ENCODE data around the gene PRSS1. TPM values are rescaled to one million over a fixed set of nuclear protein-coding genes. Genes with fewer than 3 reads are reported as not detected.
"Not testable (repeated sequence)": the region's sequence is repeated elsewhere in the genome, so short reads cannot be mapped to it uniquely, and the experiment has no call there.

PRSS1 gene
- polyA plus RNA-seq (2011; rRNA removed), result not detected in 2 replicates
- not detected in 2 replicates for polyA minus RNA-seq (2011; rRNA and poly(A)+ RNA removed)

DNA sequence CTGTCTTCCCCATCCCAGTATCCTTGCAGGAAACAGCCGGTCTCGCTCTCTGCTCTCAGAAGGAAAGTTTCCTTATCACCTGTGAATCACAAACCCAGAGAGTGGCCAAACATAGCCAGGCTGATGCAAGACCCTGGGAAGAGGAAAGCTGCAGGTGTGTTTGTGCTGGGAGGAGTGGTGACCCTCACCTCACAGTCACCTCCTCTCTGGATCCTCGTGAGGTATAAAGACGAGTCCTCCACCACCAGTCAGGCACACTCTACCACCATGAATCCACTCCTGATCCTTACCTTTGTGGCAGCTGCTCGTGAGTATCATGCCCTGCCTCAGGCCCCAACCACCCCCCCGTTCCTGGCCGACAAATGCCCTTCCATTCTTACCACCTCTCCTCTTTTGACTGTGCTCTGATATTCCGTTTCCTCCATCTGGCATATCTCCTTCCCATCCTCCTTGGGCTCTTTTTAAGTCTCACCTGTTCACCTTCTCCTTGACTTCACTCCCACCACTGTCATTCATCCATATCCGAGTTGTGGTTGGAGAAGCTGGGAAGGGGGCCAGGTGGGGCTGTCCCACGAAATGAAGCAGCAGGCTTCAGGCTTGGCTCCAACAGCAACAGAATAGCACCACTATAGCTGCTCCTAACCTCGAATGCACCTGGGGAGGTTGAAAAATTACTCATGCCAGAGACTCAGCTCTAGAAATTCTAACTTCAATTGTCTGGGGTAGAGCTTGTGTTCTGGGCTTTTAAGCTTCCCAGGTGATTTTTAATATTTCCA is at the start of gene PRSS1:
TSS of gene PRSS1 (plus strand) at position 255 of the 776 bp plus-strand sequence. CDS start at position 268, 13 bp downstream.
- ChIA-PET POLR2A (no interaction called here), CTCF (no interaction called here)
- no peak within 1 kb of the TSS for H3K27ac ChIP-seq (ENCODE audit: low read depth, low read length)
- TF ChIP-seq, protein P1, sequence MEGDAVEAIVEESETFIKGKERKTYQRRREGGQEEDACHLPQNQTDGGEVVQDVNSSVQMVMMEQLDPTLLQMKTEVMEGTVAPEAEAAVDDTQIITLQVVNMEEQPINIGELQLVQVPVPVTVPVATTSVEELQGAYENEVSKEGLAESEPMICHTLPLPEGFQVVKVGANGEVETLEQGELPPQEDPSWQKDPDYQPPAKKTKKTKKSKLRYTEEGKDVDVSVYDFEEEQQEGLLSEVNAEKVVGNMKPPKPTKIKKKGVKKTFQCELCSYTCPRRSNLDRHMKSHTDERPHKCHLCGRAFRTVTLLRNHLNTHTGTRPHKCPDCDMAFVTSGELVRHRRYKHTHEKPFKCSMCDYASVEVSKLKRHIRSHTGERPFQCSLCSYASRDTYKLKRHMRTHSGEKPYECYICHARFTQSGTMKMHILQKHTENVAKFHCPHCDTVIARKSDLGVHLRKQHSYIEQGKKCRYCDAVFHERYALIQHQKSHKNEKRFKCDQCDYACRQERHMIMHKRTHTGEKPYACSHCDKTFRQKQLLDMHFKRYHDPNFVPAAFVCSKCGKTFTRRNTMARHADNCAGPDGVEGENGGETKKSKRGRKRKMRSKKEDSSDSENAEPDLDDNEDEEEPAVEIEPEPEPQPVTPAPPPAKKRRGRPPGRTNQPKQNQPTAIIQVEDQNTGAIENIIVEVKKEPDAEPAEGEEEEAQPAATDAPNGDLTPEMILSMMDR (IDR thresholded peaks at IDR 0.05; ENCODE audit: low read depth, low read length), result no peak
- no peaks in the 10 kb centered on the region; the same call in 1 of the 2 replicates for H3K9me3 ChIP-seq (ENCODE audit: control insufficient read depth, insufficient read depth, low read length)
- DNase-seq (ENCODE audit: low read depth, low spot score), result no peak
- H3K27me3 ChIP-seq (ENCODE audit: control insufficient read depth, insufficient read depth, low read length), result no peaks in the 10 kb centered on the region
- H3K4me3 ChIP-seq (ENCODE audit: low read depth, low read length), result no peak within 1 kb of the TSS

GRCh38 chr7:142700935-142701334 is 48.3 kb upstream of the PRSS1 start:
- H3K27ac ChIP-seq (ENCODE audit: low read depth, low read length); POLR2A ChIA-PET; DNase-seq (ENCODE audit: low read depth, low spot score); H3K9me3 ChIP-seq (ENCODE audit: control insufficient read depth, insufficient read depth, low read length); H3K4me3 ChIP-seq (ENCODE audit: low read depth, low read length); CTCF ChIA-PET; H3K27me3 ChIP-seq (ENCODE audit: control insufficient read depth, insufficient read depth, low read length): not testable (repeated sequence)

DNA sequence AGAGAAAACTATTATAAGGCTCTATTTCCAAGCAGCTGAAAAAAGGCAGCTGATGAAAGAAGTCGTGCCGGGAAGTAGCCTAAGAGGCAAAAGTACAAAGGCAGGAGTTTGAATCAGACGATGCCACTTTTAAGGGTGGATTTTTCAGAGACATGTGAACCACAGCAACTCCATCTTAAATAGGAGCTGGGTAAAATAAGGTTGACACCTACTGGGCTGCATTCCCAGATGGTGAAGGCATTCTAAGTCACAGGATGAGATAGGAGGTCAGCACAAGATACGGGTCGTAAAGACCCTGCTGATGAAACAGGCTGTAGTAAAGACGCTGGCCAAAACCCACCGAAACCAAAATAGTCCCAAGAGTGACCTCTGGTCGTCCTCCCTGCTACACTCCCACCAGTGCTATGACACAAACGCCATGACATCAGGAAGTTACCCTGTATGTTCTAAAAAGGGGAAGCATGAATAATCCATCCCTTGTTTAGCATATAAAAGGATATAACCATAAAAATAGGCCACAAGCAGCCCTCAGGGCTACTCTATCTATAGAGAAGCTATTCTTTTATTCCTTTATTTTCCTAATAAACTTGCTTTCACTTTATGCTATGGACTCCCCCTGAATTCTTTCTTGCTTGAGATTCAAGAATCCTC is 45.5 kb upstream of the PRSS1 start:
- Histone ChIP-seq H3K4me3 (ENCODE audit: low read depth, low read length) (no peak overlapping the region), H3K9me3 (ENCODE audit: control insufficient read depth, insufficient read depth, low read length) (no peaks in the 10 kb centered on the region), H3K27me3 (ENCODE audit: control insufficient read depth, insufficient read depth, low read length) (peaks cover 2% of the 10 kb centered on the region), H3K27ac (ENCODE audit: low read depth, low read length) (no peak overlapping the region)
- POLR2A ChIA-PET, result no interaction called here
- TF ChIP-seq, protein P1 (IDR thresholded peaks at IDR 0.05; ENCODE audit: low read depth, low read length), result no peak
- CTCF ChIA-PET, result no interaction called here
- DNase-seq (ENCODE audit: low read depth, low spot score), result no peak

- POLR2A ChIA-PET; DNase-seq (ENCODE audit: low read depth, low spot score); H3K4me3 ChIP-seq (ENCODE audit: low read depth, low read length); CTCF ChIA-PET; H3K9me3 ChIP-seq (ENCODE audit: control insufficient read depth, insufficient read depth, low read length); H3K27me3 ChIP-seq (ENCODE audit: control insufficient read depth, insufficient read depth, low read length); H3K27ac ChIP-seq (ENCODE audit: low read depth, low read length): not testable (repeated sequence)
Observed at GRCh38 chr7:142708726-142709125, 40.5 kb upstream of the PRSS1 start.

- ChIA-PET POLR2A (no interaction called here), CTCF (no interaction called here)
- no peak overlapping the region for H3K27ac ChIP-seq (ENCODE audit: low read depth, low read length)
- no peaks in the 10 kb centered on the region for H3K27me3 ChIP-seq (ENCODE audit: control insufficient read depth, insufficient read depth, low read length)
- DNase-seq (ENCODE audit: low read depth, low spot score), result no peak
- no peak overlapping the region for H3K4me3 ChIP-seq (ENCODE audit: low read depth, low read length)
- TF ChIP-seq, protein P1 (IDR thresholded peaks at IDR 0.05; ENCODE audit: low read depth, low read length), result no peak
- no peaks in the 10 kb centered on the region for H3K9me3 ChIP-seq (ENCODE audit: control insufficient read depth, insufficient read depth, low read length)
Observed at GRCh38 chr7:142709921-142710320, 39.4 kb upstream of the PRSS1 start.

DNA sequence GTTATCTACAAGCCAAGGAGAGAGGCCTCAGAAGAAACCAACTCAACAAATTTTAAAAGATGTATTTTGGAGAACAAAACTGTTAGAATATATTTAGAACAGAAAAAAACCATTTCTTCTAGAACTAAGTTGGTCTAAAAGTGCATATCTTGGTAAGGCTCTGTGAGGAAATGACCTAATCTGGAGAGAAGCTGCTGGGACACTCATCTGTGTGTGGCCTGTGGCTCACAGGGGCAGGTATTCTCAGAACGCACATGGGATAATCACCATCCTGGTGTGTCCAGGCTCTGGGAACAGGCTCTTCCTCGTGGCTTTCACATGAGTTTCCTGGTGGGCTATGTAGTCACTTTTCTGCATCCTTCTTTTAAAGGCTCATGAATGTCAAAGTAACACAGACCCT is 38.1 kb upstream of the PRSS1 start:
- TF ChIP-seq, protein P1 (IDR thresholded peaks at IDR 0.05; ENCODE audit: low read depth, low read length), result no peak
- no peak overlapping the region for H3K27ac ChIP-seq (ENCODE audit: low read depth, low read length)
- H3K9me3 ChIP-seq (ENCODE audit: control insufficient read depth, insufficient read depth, low read length), result no peaks in the 10 kb centered on the region
- POLR2A ChIA-PET, result no interaction called here
- DNase-seq (ENCODE audit: low read depth, low spot score), result no peak
- CTCF ChIA-PET, result no interaction called here
- H3K4me3 ChIP-seq (ENCODE audit: low read depth, low read length), result no peak overlapping the region
- H3K27me3 ChIP-seq (ENCODE audit: control insufficient read depth, insufficient read depth, low read length), result no peaks in the 10 kb centered on the region
